H1 (cell line): ENCODE measurements around the gene DAP. TPM values are rescaled to one million over a fixed set of nuclear protein-coding genes. Genes with fewer than 3 reads are reported as not detected.

Experiments
- polyA plus RNA-seq, 7 experiments: library from polyadenylated mRNA; depleted of rRNA in 3 of 7; stranded (reverse) in 5 of 7; unstranded in 2 of 7; fragments of >200 nt in 5 of 7; fragments of 200-250 nt in 2 of 7; gene quantifications; 1 replicate in 5 of 7; 2 replicates in 1 of 7; 4 replicates in 1 of 7; pipeline versions ENCODE4 v1.2.1 to v1.2.3, GENCODE V29; 2011 to 2013; ENCODE audit warnings: missing spikeins in 2 of 7, mixed read lengths in 2 of 7
- total RNA-seq: library from RNA; stranded (reverse); fragmentation: NEBNext Ultra II Directional; extraction: Animal tissue kit (Norgen Biotek cat#: 25700); gene quantifications from 2 replicates; pipeline ENCODE4 v1.2.1, GENCODE V29; 2021
- TF ChIP-seq, protein P1 (sequence below): IDR thresholded peaks from 2 replicates; pipeline ENCODE4 v1.6.1; 2012; ENCODE audit warnings: inconsistent platforms

The DAP gene
- total and polyA plus RNA-seq, 2 of the 8 experiments (the other 6 are each of a cell fraction or from before 2014, with no cell fraction given) = 26.2 to 44.4 TPM

DNA sequence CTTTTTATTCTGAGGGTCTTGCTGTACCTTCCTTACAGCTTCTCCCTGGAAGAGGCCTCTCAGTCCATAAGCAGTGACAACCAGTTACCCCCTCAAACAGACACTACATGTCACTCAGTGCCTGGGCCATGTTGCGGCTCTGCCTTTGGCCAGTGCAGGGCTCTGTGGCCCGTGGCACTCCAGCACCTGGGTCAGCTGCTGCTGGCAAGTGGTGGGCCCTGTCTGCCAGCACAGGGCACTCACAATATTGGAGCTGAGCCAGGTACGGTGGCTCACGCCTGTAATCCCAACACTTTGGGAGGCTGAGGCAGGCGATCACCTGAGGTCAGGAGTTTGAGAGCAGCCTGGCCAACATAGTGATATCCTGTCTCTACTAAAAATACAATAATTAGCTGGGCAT, 24.2 kb downstream of the DAP start (continued):
- TF ChIP-seq, protein P1, sequence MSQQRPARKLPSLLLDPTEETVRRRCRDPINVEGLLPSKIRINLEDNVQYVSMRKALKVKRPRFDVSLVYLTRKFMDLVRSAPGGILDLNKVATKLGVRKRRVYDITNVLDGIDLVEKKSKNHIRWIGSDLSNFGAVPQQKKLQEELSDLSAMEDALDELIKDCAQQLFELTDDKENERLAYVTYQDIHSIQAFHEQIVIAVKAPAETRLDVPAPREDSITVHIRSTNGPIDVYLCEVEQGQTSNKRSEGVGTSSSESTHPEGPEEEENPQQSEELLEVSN = no peak
